ENCODE results near the gene OR52I1. TPM values are rescaled to one million over a fixed set of nuclear protein-coding genes. Genes with fewer than 3 reads are reported as not detected.

Gene OR52I1
- total RNA-seq, 1 donor from 2014 or later = not detected

- no peak overlapping the region for H3K4me2 ChIP-seq
- H3K79me2 ChIP-seq (ENCODE audit: low read depth) = no peaks in the 10 kb centered on the region
- no peaks in the 10 kb centered on the region for H3K9me3 ChIP-seq (ENCODE audit: low read depth)
- H3K27me3 ChIP-seq = no peaks in the 10 kb centered on the region
- no peaks in the 10 kb centered on the region for H3K4me1 ChIP-seq
- Mint-ChIP-seq H3K9me3 (no peaks in the 10 kb centered on the region), H3K4me1 (peaks cover 6% of the 10 kb centered on the region), H3K27me3 (ENCODE audit: insufficient read depth, low read depth) (peaks cover 2% of the 10 kb centered on the region), H3K27ac (no peak overlapping the region), H3K4me3 (no peak overlapping the region), H3K36me3 (no peaks in the 10 kb centered on the region)
- no peak overlapping the region for H3K9ac ChIP-seq
- H2AFZ ChIP-seq (replicated peaks) = no peak overlapping the region
- H3F3A ChIP-seq (ENCODE audit: low read depth) = no peaks in the 10 kb centered on the region
- H3K27ac ChIP-seq = no peak overlapping the region
- H3K36me3 ChIP-seq = no peaks in the 10 kb centered on the region
- TF ChIP-seq EZH2 (IDR thresholded peaks at IDR 0.05) (no peak), CTCF (IDR thresholded peaks at IDR 0.05) (no peak), EZH2phosphoT487 (IDR thresholded peaks at IDR 0.05) (no peak)
- no peak for DNase-seq (ENCODE audit: low spot score)
- H3K4me3 ChIP-seq = no peak overlapping the region
- no peaks in the 10 kb centered on the region for H4K20me1 ChIP-seq (ENCODE audit: low read depth)
Observed at GRCh38 chr11:4643076-4643475, 49.2 kb downstream of the OR52I1 start.

- no peak within 1 kb of the TSS for H3K27ac Mint-ChIP-seq
- TF ChIP-seq CTCF (IDR thresholded peaks at IDR 0.05) = no peak
- no peak for TF ChIP-seq EZH2phosphoT487 (IDR thresholded peaks at IDR 0.05)
- no peak for TF ChIP-seq EZH2 (IDR thresholded peaks at IDR 0.05)
Observed at GRCh38 chr11:4643682-4644081, 49.8 kb downstream of the OR52I1 start, which contains the start of gene OR51E1. Gene OR51E1 (plus strand): TSS chr11:4643982. CDS start chr11:4652527, 8,545 bp downstream.

GRCh38 chr11:4644233-4644632 lies 50.4 kb downstream of the OR52I1 start:
- no peak overlapping the region for H2AFZ ChIP-seq (replicated peaks)
- Mint-ChIP-seq H3K36me3 (no peaks in the 10 kb centered on the region), H3K27ac (no peak overlapping the region), H3K9me3 (no peaks in the 10 kb centered on the region), H3K4me3 (no peak overlapping the region), H3K4me1 (peaks cover 6% of the 10 kb centered on the region), H3K27me3 (ENCODE audit: insufficient read depth, low read depth) (peaks cover 2% of the 10 kb centered on the region)
- H3K36me3 ChIP-seq = no peaks in the 10 kb centered on the region
- no peak overlapping the region for H3K27ac ChIP-seq
- TF ChIP-seq CTCF (IDR thresholded peaks at IDR 0.05) (no peak), EZH2phosphoT487 (IDR thresholded peaks at IDR 0.05) (no peak), EZH2 (IDR thresholded peaks at IDR 0.05) (no peak)
- H3K9ac ChIP-seq = no peak overlapping the region
- H3F3A ChIP-seq (ENCODE audit: low read depth) = no peaks in the 10 kb centered on the region
- H3K9me3 ChIP-seq (ENCODE audit: low read depth) = no peaks in the 10 kb centered on the region
- no peaks in the 10 kb centered on the region for H3K27me3 ChIP-seq
- no peak for DNase-seq (ENCODE audit: low spot score)
- no peaks in the 10 kb centered on the region for H3K4me1 ChIP-seq
- H3K79me2 ChIP-seq (ENCODE audit: low read depth) = no peaks in the 10 kb centered on the region
- no peak overlapping the region for H3K4me2 ChIP-seq
- no peaks in the 10 kb centered on the region for H4K20me1 ChIP-seq (ENCODE audit: low read depth)
- H3K4me3 ChIP-seq = no peak overlapping the region

More at GRCh38 chr11:4643682-4644081, 49.8 kb downstream of the OR52I1 start, which contains the start of gene OR51E1:
- Histone ChIP-seq H2AFZ (replicated peaks) (no peak within 1 kb of the TSS), H3K27me3 (no peaks in the 10 kb centered on the region), H3K4me1 (no peaks in the 10 kb centered on the region), H3K4me3 (no peak within 1 kb of the TSS), H3K36me3 (no peaks in the 10 kb centered on the region), H3K79me2 (ENCODE audit: low read depth) (no peaks in the 10 kb centered on the region), H3K9me3 (ENCODE audit: low read depth) (no peaks in the 10 kb centered on the region), H3F3A (ENCODE audit: low read depth) (no peaks in the 10 kb centered on the region), H3K9ac (no peak within 1 kb of the TSS), H3K27ac (no peak within 1 kb of the TSS), H4K20me1 (ENCODE audit: low read depth) (no peaks in the 10 kb centered on the region), H3K4me2 (no peak within 1 kb of the TSS)
- no peak for DNase-seq (ENCODE audit: low spot score)
- Mint-ChIP-seq H3K9me3 (no peaks in the 10 kb centered on the region), H3K4me1 (peaks cover 6% of the 10 kb centered on the region), H3K4me3 (no peak within 1 kb of the TSS), H3K27me3 (ENCODE audit: insufficient read depth, low read depth) (peaks cover 2% of the 10 kb centered on the region), H3K36me3 (no peaks in the 10 kb centered on the region)

Other genes starting within 250 kb of the OR52I1 start
- not detected in 2 replicates for gene OR52B4, start 225.7 kb upstream of the OR52I1 start, total RNA-seq (ENCODE audit: low replicate concordance)
- 9.7 and 9.9 TPM in 2 replicates for gene TRIM21, start 200.3 kb upstream of the OR52I1 start, total RNA-seq (ENCODE audit: low replicate concordance)
- gene OR52K2, start 144.7 kb upstream of the OR52I1 start, total RNA-seq (ENCODE audit: low replicate concordance) = not detected in 2 replicates
- gene OR52K1, start 111.4 kb upstream of the OR52I1 start, total RNA-seq (ENCODE audit: low replicate concordance) = not detected in 2 replicates
- not detected in 2 replicates for gene OR52M1, start 48.8 kb upstream of the OR52I1 start, total RNA-seq (ENCODE audit: low replicate concordance)
- gene OR52I2, start 12.3 kb upstream of the OR52I1 start, total RNA-seq (ENCODE audit: low replicate concordance) = not detected in 2 replicates
- gene TRIM68, start 14.2 kb downstream of the OR52I1 start, total RNA-seq (ENCODE audit: low replicate concordance) = 10.5 and 19.5 TPM in 2 replicates
- not detected in 2 replicates for gene OR51D1, start 43.4 kb downstream of the OR52I1 start, total RNA-seq (ENCODE audit: low replicate concordance)
- not detected in 2 replicates for gene OR51E1, start 49.9 kb downstream of the OR52I1 start, total RNA-seq (ENCODE audit: low replicate concordance)
- gene OR51E2, start 103.8 kb downstream of the OR52I1 start, total RNA-seq (ENCODE audit: low replicate concordance) = not detected in 2 replicates
- gene MMP26, start 110.7 kb downstream of the OR52I1 start, total RNA-seq (ENCODE audit: low replicate concordance) = not detected in 2 replicates
- gene OR51F1, start 175.9 kb downstream of the OR52I1 start, total RNA-seq (ENCODE audit: low replicate concordance) = not detected in 2 replicates
- not detected in 2 replicates for gene OR52R1, start 210.3 kb downstream of the OR52I1 start, total RNA-seq (ENCODE audit: low replicate concordance)
- gene OR51F2, start 227.3 kb downstream of the OR52I1 start, total RNA-seq (ENCODE audit: low replicate concordance) = not detected in 2 replicates

All from neural progenitor cell (in vitro differentiated cells).